K562 (cell line): Measurements from ENCODE around the gene HDAC3. TPM values are rescaled to one million over a fixed set of nuclear protein-coding genes. Genes with fewer than 3 reads are reported as not detected.
A peak's percentile ranks its signal among the peaks of the same experiment; 100 is the strongest.

ENCODE experiments used
- ATF7 ChIP-seq: fragments of 450-650 bp; IDR thresholded peaks from 2 replicates; pipeline ENCODE4 v1.7.1; 2014; ENCODE audit warnings: mild to moderate bottlenecking, moderate library complexity
- CTBP1 ChIP-seq: fragments of 450-650 bp; IDR thresholded peaks from 2 replicates; pipeline ENCODE4 v1.6.1; 2016; ENCODE audit warnings: borderline replicate concordance
- JUN ChIP-seq, 2 experiments: sonication (generic) in 1 of 2; formaldehyde crosslinking in 1 of 2; IDR thresholded peaks; 2 replicates each; pipeline versions ENCODE4 v1.6.1 to v1.8.0; 2012 to 2022; ENCODE audit warnings: borderline replicate concordance in 2 of 2, mild to moderate bottlenecking in 2 of 2, improper control_type of control experiment in 1 of 2, low read depth in 1 of 2, low read length in 1 of 2, missing genetic modification reagents in 1 of 2
- KAT7 ChIP-seq: sonication (generic); formaldehyde crosslinking; IDR thresholded peaks from 2 replicates; pipeline ENCODE4 v1.8.0; 2022; ENCODE audit warnings: missing genetic modification reagents, mild to moderate bottlenecking, borderline replicate concordance
- KDM5B ChIP-seq: fragments of 200-600 bp; sonication (generic); IDR thresholded peaks from 2 replicates; pipeline ENCODE4 v1.6.1; 2012; ENCODE audit warnings: low read depth, mild to moderate bottlenecking, moderate library complexity, low read length, control low read depth, inconsistent platforms; ENCODE audit not compliant: insufficient replicate concordance
- MEIS2 ChIP-seq: fragments of 450-650 bp; IDR thresholded peaks from 2 replicates; pipeline ENCODE4 v1.6.1; 2014; ENCODE audit warnings: mild to moderate bottlenecking; ENCODE audit not compliant: partially characterized antibody
- NONO ChIP-seq, 2 experiments: fragments of 200-400 bp in 1 of 2; fragments of 450-650 bp in 1 of 2; formaldehyde crosslinking in 1 of 2; IDR thresholded peaks; 2 replicates each; pipeline ENCODE4 v1.6.1; 2017; ENCODE audit warnings: low read depth in 2 of 2, mild to moderate bottlenecking in 2 of 2, moderate library complexity in 2 of 2, low read length in 1 of 2
- RBFOX2 ChIP-seq: fragments of 200-400 bp; formaldehyde crosslinking; IDR thresholded peaks from 2 replicates; pipeline ENCODE4 v1.6.1; 2017; ENCODE audit warnings: low read depth, mild to moderate bottlenecking, low read length, moderate library complexity
- TBP ChIP-seq: optimal IDR thresholded peaks from 2 replicates; pipeline ENCODE3; 2011; ENCODE audit warnings: low read depth, low read length, improper control_type of control experiment
- TRIM24 ChIP-seq, 2 experiments: fragments of 450-650 bp; IDR thresholded peaks; 2 replicates each; pipeline ENCODE4 v1.6.1; 2016
- YY1 ChIP-seq, 3 experiments: IDR thresholded peaks; 2 replicates each; pipeline ENCODE4 v1.6.1; 2011; ENCODE audit warnings: low read length in 2 of 3, mild to moderate bottlenecking in 2 of 3, moderate library complexity in 2 of 3, borderline replicate concordance in 1 of 3, control low read depth in 1 of 3, low read depth in 1 of 3; ENCODE audit not compliant: insufficient read depth in 3 of 3, insufficient replicate concordance in 2 of 3, control insufficient read depth in 1 of 3, insufficient read length in 1 of 3; ENCODE audit errors: extremely low read depth in 1 of 3
- ZBTB7A ChIP-seq: IDR thresholded peaks from 2 replicates; pipeline ENCODE4 v1.6.1; 2011; ENCODE audit warnings: low read depth, mild to moderate bottlenecking, low read length, moderate library complexity, borderline replicate concordance; ENCODE audit not compliant: control insufficient read depth
- ZFX ChIP-seq: sonication (generic); formaldehyde crosslinking; IDR thresholded peaks from 2 replicates; pipeline ENCODE4 v1.8.0; 2022; ENCODE audit warnings: mild to moderate bottlenecking, missing genetic modification reagents, moderate library complexity
- ZKSCAN1 ChIP-seq: fragments of 150-350 bp; IDR thresholded peaks from 2 replicates; pipeline ENCODE4 v1.6.1; 2016; ENCODE audit warnings: low read depth, low read length
- ZNF436 ChIP-seq: fragments of 250-450, 450-650 bp; sonication (Bioruptor Pico); formaldehyde crosslinking; IDR thresholded peaks from 2 replicates; pipeline ENCODE4 v1.7.0; 2020; ENCODE audit warnings: mild to moderate bottlenecking
- ZNF584 ChIP-seq: fragments of 200-800 bp; sonication (Bioruptor generic); IDR thresholded peaks from 2 replicates; pipeline ENCODE4 v1.6.1; 2016; ENCODE audit warnings: low read depth, mild to moderate bottlenecking, missing genetic modification characterization, missing compliant biosample characterization
- polyA plus RNA-seq, 8 experiments: library from polyadenylated mRNA; depleted of rRNA in 4 of 8; stranded (reverse) in 5 of 8; unstranded in 3 of 8; fragments of >200 nt; fragmentation: Nextera tagmentation in 2 of 8; fragmentation: Illumina TruSeq in 1 of 8; extraction: Ambion mirVana in 2 of 8; extraction: Trizol in 1 of 8; gene quantifications; 2 replicates each; pipeline versions ENCODE4 v1.2.1 to v1.2.3, GENCODE V29; 2011 to 2014; ENCODE audit warnings: inconsistent platforms in 1 of 8, missing spikeins in 1 of 8
- total RNA-seq, 7 experiments: library from RNA; depleted of rRNA in 6 of 7; stranded (reverse); fragments of >200 nt in 6 of 7; fragmentation: Illumina TruSeq in 2 of 7; extraction: Trizol in 2 of 7; gene quantifications; 2 replicates each; pipeline versions ENCODE4 v1.2.1 to v1.2.3, GENCODE V29; 2011 to 2021; ENCODE audit warnings: low replicate concordance in 1 of 7
- TF ChIP-seq, protein P1 (sequence below), 2 experiments: fragments of 450-650 bp; conservative IDR thresholded peaks; 2 replicates each; pipeline ENCODE4 v1.6.1; 2017; ENCODE audit warnings: mild to moderate bottlenecking in 2 of 2, moderate library complexity in 2 of 2
- TF ChIP-seq, protein P2 (sequence below): sonication (generic); formaldehyde crosslinking; IDR thresholded peaks from 2 replicates; pipeline ENCODE4 v1.8.1; 2023; ENCODE audit warnings: mild to moderate bottlenecking, missing genetic modification reagents
- TF ChIP-seq, protein P3 (sequence below): conservative IDR thresholded peaks from 2 replicates; pipeline ENCODE4 v1.6.1; 2011; ENCODE audit warnings: low read depth, mild to moderate bottlenecking, low read length; ENCODE audit not compliant: control insufficient read depth

The HDAC3 gene
- total and polyA plus RNA-seq, 9 of the 15 experiments (the other 6 are each of a cell fraction or from before 2014, with no cell fraction given), result 89.7 to 191 (median 119) TPM

DNA sequence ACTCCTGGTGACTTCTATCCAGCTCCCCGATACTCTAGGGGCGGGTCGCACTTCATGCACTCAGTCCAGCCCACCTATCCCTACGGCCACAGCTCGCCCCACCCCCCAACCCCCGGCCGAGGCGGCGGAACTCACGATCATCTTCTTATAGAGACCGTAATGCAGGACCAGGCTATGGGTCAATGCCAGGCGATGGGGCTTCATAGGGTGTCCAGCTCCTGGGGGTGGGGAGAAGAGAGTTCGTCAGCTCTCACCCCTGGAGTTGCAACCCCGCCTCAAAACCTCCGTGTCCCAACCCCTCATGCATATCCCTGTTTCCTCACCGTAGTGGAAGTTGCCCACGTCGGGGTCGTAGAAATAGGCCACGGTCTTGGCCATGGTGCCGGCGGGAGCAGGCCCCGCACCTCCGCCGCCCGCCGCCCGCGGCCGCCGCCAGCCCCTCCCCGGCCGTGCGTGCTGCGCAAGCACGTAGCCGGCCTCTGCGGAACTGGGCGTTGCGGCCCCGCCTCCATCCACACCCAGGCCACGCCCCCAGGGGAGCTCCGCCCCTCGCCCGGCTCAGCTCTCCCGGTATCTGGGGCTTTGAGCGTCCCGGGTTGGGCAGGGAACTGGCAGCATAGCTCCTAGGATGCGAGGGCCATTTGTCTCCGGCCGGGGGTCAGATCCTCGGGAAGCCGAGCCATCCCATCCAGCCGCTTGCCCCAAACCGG, at the start of gene HDAC3, which contains the start of gene RELL2 (continued):
- TF ChIP-seq JUN (IDR thresholded peaks at IDR 0.05; ENCODE audit: borderline replicate concordance, low read depth, low read length) (no peak), JUN (CRISPR knock-in tag; IDR thresholded peaks at IDR 0.05; ENCODE audit: borderline replicate concordance) (0 out of 2 replicates have a peak, but pooled peaks have one; percentile 47), YY1 (IDR thresholded peaks at IDR 0.05; ENCODE audit: borderline replicate concordance in 1 of 3, control insufficient read depth in 1 of 3, extremely low read depth in 1 of 3, insufficient read depth in 3 of 3, insufficient read length in 1 of 3, insufficient replicate concordance in 2 of 3, low read depth in 1 of 3, low read length in 2 of 3) (peak in 2 of 3 experiments; percentile 11 to 41), RBFOX2 (peak; percentile 78), ZBTB7A (0 out of 2 replicates have a peak, but pooled peaks have one; percentile 35), KAT7 (0 out of 2 replicates have a peak, but pooled peaks have one; percentile 41), ATF7 (0 out of 2 replicates have a peak, but pooled peaks have one; percentile 32), ZNF584 (CRISPR knock-in tag) (no peak), TBP (peak; percentile 15), ZNF436 (0 out of 2 replicates have a peak, but pooled peaks have one; percentile 5), CTBP1 (peak; percentile 20; the same call in 1 of the 2 replicates), ZKSCAN1 (0 out of 2 replicates have a peak, but pooled peaks have one; percentile 18), ZFX (CRISPR knock-in tag) (peak; percentile 92), NONO (IDR thresholded peaks at IDR 0.05; ENCODE audit: low read depth in 2 of 2, low read length in 1 of 2) (peak in 1 of 2 experiments; percentile 74; a peak in 1 of 4 replicates), KDM5B (peak; percentile 84), TRIM24 (IDR thresholded peaks at IDR 0.05) (0 out of 4 replicates have a peak, but pooled peaks of 1 of the 2 experiments have one; percentile 22), MEIS2 (peak; percentile 34)
- TF ChIP-seq, protein P1, sequence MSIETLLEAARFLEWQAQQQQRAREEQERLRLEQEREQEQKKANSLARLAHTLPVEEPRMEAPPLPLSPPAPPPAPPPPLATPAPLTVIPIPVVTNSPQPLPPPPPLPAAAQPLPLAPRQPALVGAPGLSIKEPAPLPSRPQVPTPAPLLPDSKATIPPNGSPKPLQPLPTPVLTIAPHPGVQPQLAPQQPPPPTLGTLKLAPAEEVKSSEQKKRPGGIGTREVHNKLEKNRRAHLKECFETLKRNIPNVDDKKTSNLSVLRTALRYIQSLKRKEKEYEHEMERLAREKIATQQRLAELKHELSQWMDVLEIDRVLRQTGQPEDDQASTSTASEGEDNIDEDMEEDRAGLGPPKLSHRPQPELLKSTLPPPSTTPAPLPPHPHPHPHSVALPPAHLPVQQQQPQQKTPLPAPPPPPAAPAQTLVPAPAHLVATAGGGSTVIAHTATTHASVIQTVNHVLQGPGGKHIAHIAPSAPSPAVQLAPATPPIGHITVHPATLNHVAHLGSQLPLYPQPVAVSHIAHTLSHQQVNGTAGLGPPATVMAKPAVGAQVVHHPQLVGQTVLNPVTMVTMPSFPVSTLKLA (conservative IDR thresholded peaks at IDR 0.05), result peak in 1 of 2 experiments; percentile 28; a peak in 2 of 4 replicates
- TF ChIP-seq, protein P2, sequence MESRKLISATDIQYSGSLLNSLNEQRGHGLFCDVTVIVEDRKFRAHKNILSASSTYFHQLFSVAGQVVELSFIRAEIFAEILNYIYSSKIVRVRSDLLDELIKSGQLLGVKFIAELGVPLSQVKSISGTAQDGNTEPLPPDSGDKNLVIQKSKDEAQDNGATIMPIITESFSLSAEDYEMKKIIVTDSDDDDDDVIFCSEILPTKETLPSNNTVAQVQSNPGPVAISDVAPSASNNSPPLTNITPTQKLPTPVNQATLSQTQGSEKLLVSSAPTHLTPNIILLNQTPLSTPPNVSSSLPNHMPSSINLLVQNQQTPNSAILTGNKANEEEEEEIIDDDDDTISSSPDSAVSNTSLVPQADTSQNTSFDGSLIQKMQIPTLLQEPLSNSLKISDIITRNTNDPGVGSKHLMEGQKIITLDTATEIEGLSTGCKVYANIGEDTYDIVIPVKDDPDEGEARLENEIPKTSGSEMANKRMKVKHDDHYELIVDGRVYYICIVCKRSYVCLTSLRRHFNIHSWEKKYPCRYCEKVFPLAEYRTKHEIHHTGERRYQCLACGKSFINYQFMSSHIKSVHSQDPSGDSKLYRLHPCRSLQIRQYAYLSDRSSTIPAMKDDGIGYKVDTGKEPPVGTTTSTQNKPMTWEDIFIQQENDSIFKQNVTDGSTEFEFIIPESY, result no peak
- TF ChIP-seq, protein P3, sequence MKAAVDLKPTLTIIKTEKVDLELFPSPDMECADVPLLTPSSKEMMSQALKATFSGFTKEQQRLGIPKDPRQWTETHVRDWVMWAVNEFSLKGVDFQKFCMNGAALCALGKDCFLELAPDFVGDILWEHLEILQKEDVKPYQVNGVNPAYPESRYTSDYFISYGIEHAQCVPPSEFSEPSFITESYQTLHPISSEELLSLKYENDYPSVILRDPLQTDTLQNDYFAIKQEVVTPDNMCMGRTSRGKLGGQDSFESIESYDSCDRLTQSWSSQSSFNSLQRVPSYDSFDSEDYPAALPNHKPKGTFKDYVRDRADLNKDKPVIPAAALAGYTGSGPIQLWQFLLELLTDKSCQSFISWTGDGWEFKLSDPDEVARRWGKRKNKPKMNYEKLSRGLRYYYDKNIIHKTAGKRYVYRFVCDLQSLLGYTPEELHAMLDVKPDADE, result 0 out of 2 replicates have a peak, but pooled peaks have one; percentile 80
